ENCODE measurements around the gene FAM177B.

GRCh38 chr1:222768592-222768991 lies 31.6 kb downstream of the FAM177B start:
- TF ChIP-seq ZNF384 (IDR thresholded peaks at IDR 0.05), result no peak
- no peak for TF ChIP-seq ARNT (IDR thresholded peaks at IDR 0.05)
- no peak for TF ChIP-seq SP1 (IDR thresholded peaks at IDR 0.05)
- no peak for TF ChIP-seq ELF4 (IDR thresholded peaks at IDR 0.05)
- no peak for TF ChIP-seq NFRKB (IDR thresholded peaks at IDR 0.05)
- TF ChIP-seq SUZ12 (IDR thresholded peaks at IDR 0.05), result no peak
- no peak for TF ChIP-seq FOXK2 (IDR thresholded peaks at IDR 0.05)
- TF ChIP-seq BHLHE40 (IDR thresholded peaks at IDR 0.05; ENCODE audit: borderline replicate concordance), result no peak
- no peak for TF ChIP-seq L3MBTL2 (conservative IDR thresholded peaks at IDR 0.05)
- no peak for TF ChIP-seq FOXM1 (IDR thresholded peaks at IDR 0.05; ENCODE audit: borderline replicate concordance)
- no peak for TF ChIP-seq PKNOX1 (IDR thresholded peaks at IDR 0.05)
- TF ChIP-seq LEF1 (IDR thresholded peaks at IDR 0.05; ENCODE audit: borderline replicate concordance), result no peak

All from HEK293T (cell line).